A549 (cell line): Measurements from ENCODE around the gene ANKZF1. TPM values are rescaled to one million over a fixed set of nuclear protein-coding genes. Genes with fewer than 3 reads are reported as not detected.

Experiments
- ATAC-seq, 2 experiments: fragments of 200-7000 bp in 1 of 2; fragments of >200 bp in 1 of 2; cut with Nextera tagmentation in 1 of 2; cut with Tn5 transposase in 1 of 2; 3 replicates each; pipeline versions ENCODE4 v1.8.0 to v1.9.1; 2018 to 2020; ENCODE audit warnings: mild to moderate bottlenecking in 1 of 2, moderate library complexity in 1 of 2
- CTCF ChIA-PET: fragments of 300-600 bp; sonication (Branson Sonifier 250); formaldehyde crosslinking; extraction: SDS; loops from one replicate; lab custom pipeline; 2021; ENCODE audit warnings: antibody characterized with exemption, inconsistent platforms; lab: Yijun Ruan, JAX
- POLR2A ChIA-PET: fragments of 350-600 bp; formaldehyde crosslinking; extraction: SDS; loops from one replicate; lab custom pipeline; 2021; ENCODE audit warnings: antibody characterized with exemption, inconsistent platforms; lab: Yijun Ruan, JAX
- DNase-seq, 2 experiments: peaks; one replicate each; pipeline versions ENCODE4 v3.0.0 to v3.0.0-alpha.2; 2011 to 2016; ENCODE audit warnings: low read depth in 1 of 2, low spot score in 1 of 2
- FAIRE-seq: peaks from 2 replicates; lab custom pipeline; 2011; peaks lifted over from hg19 to GRCh38; lab: Jason Lieb, UNC
- H3K27ac ChIP-seq, 2 experiments: fragments of >200 bp; sonication (Bioruptor Twin); formaldehyde crosslinking; 3 replicates each; pipeline ENCODE4 v1.5.1; 2016 to 2017
- H3K4me1 ChIP-seq: fragments of >200 bp; sonication (Bioruptor Twin); formaldehyde crosslinking; 3 replicates; pipeline ENCODE4 v1.6.1; 2016
- H3K4me2 ChIP-seq: fragments of >200 bp; sonication (Bioruptor Twin); formaldehyde crosslinking; 3 replicates; pipeline ENCODE4 v1.6.1; 2016
- H3K4me3 ChIP-seq: fragments of >200 bp; sonication (Bioruptor Twin); formaldehyde crosslinking; 3 replicates; pipeline ENCODE4 v1.5.1; 2016
- H3K9me3 ChIP-seq: fragments of >200 bp; sonication (Bioruptor Twin); formaldehyde crosslinking; 3 replicates; pipeline ENCODE4 v1.6.1; 2016
- CEBPB ChIP-seq, 2 experiments: fragments of >200 bp in 1 of 2; sonication (Bioruptor Twin) in 1 of 2; formaldehyde crosslinking in 1 of 2; IDR thresholded peaks; 2 replicates each; pipeline ENCODE4 v1.6.1; 2012 to 2016
- CTCF ChIP-seq: fragments of >200 bp; sonication (Bioruptor Twin); formaldehyde crosslinking; IDR thresholded peaks from 3 replicates; pipeline ENCODE4 v1.5.1; 2016
- EP300 ChIP-seq, 2 experiments: fragments of >200 bp; sonication (Bioruptor Twin); formaldehyde crosslinking; IDR thresholded peaks; 2 replicates in 1 of 2; 3 replicates in 1 of 2; pipeline ENCODE4 v1.6.1; 2016 to 2017
- FOSL2 ChIP-seq, 2 experiments: fragments of 450-650 bp in 1 of 2; fragments of >200 bp in 1 of 2; sonication (Bioruptor Twin) in 1 of 2; formaldehyde crosslinking; IDR thresholded peaks; 2 replicates each; pipeline versions ENCODE4 v1.5.0 to v1.6.1; 2016 to 2020; ENCODE audit warnings: mild to moderate bottlenecking in 1 of 2, moderate library complexity in 1 of 2
- FOXS1 ChIP-seq: fragments of 250-450 bp; sonication (Bioruptor Pico); IDR thresholded peaks from 2 replicates; pipeline ENCODE4 v1.5.0; 2020; ENCODE audit warnings: mild to moderate bottlenecking, moderate library complexity
- HOXB13 ChIP-seq: fragments of 250-450 bp; sonication (Bioruptor Pico); IDR thresholded peaks from 2 replicates; pipeline ENCODE4 v1.5.0; 2020; ENCODE audit warnings: low read depth, mild to moderate bottlenecking, moderate library complexity
- HOXB5 ChIP-seq: fragments of 250-450 bp; sonication (Bioruptor Pico); IDR thresholded peaks from 2 replicates; pipeline ENCODE4 v1.5.0; 2020; ENCODE audit warnings: mild to moderate bottlenecking, moderate library complexity
- JUN ChIP-seq, 2 experiments: fragments of >200 bp; sonication (Bioruptor Twin); formaldehyde crosslinking; IDR thresholded peaks; 2 replicates in 1 of 2; 3 replicates in 1 of 2; pipeline ENCODE4 v1.6.1; 2016 to 2017
- MAFK ChIP-seq: fragments of 450-650 bp; IDR thresholded peaks from 2 replicates; pipeline ENCODE4 v1.6.1; 2014; ENCODE audit not compliant: partially characterized antibody
- RARB ChIP-seq: fragments of 250-450 bp; sonication (Bioruptor Pico); IDR thresholded peaks from 2 replicates; pipeline ENCODE4 v1.8.0; 2021; ENCODE audit warnings: mild to moderate bottlenecking, moderate library complexity
- SMC3 ChIP-seq: fragments of >200 bp; sonication (Bioruptor Twin); formaldehyde crosslinking; IDR thresholded peaks from 3 replicates; pipeline ENCODE4 v1.6.1; 2018; ENCODE audit warnings: inconsistent platforms
- WGBS: methylation state at CpG from one replicate; pipeline ENCODE4 v1.1.6; 2017; ENCODE audit errors: missing lambda C conversion rate; 5-methylcytosine and 5-hydroxymethylcytosine counted together
- polyA plus RNA-seq, 4 experiments: library from polyadenylated mRNA; depleted of rRNA in 3 of 4; stranded (reverse); fragments of >200 nt; fragmentation: RNase III in 1 of 4; extraction: RNeasy Plus Mini Kit Qiagen cat#74134 plus additional on column Dnase treatment in 1 of 4; gene quantifications; 2 replicates in 3 of 4; 3 replicates in 1 of 4; pipeline ENCODE4 v1.2.3, GENCODE V29; 2011 to 2017
- TF ChIP-seq, protein P1 (sequence below): IDR thresholded peaks from 2 replicates; pipeline ENCODE4 v1.6.1; 2012; ENCODE audit warnings: low read depth, borderline replicate concordance
- TF ChIP-seq, protein P2 (sequence below): IDR thresholded peaks from 2 replicates; pipeline ENCODE4 v1.6.1; 2012
- TF ChIP-seq, protein P3 (sequence below): fragments of 200-600 bp; sonication (generic); IDR thresholded peaks from 2 replicates; pipeline ENCODE4 v1.6.1; 2016; ENCODE audit warnings: antibody characterized with exemption, mild to moderate bottlenecking, moderate library complexity

ANKZF1 gene
- polyA plus RNA-seq, 2 of the 4 experiments (the other 2 are of a cell fraction), result 23.2 to 30.3 TPM

DNA sequence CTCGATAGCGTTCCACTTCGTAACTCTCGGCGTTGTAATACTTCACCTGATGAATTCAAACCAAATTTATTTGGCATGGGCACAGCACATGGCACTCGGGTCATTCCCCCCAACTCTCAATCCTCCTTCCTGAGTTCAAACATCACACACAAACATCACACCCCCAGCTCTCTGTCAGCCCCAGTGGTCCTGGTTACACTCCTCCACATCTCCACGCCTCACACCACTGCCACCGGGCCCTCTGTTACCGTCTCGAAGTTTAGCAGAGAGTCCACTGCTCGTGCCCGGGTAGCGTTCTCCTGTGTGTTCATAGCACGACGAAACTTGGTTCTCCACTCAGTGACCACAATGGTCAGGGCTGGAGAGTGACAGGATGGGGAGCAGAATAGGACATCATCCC lies 15.5 kb upstream of the ANKZF1 start:
- Histone ChIP-seq H3K4me3 (no peak overlapping the region), H3K4me1 (peaks cover 25% of the 10 kb centered on the region), H3K27ac (no peak overlapping the region), H3K9me3 (no peaks in the 10 kb centered on the region), H3K4me2 (no peak overlapping the region)
- CTCF ChIA-PET, result interaction anchor here (1.0 to 8.6 kb wide), 3 partner anchors 43 to 79 kb away, joined by 3 to 56 read pairs (median 7); no protein-coding TSS in a partner anchor
- TF ChIP-seq FOSL2 (IDR thresholded peaks at IDR 0.05) (no peak), FOSL2 (CRISPR knock-in tag; IDR thresholded peaks at IDR 0.05) (no peak), SMC3 (no peak), JUN (IDR thresholded peaks at IDR 0.05) (no peak), FOXS1 (CRISPR knock-in tag) (no peak), HOXB5 (CRISPR knock-in tag) (no peak), MAFK (no peak), HOXB13 (CRISPR knock-in tag) (no peak), CTCF (no peak), EP300 (IDR thresholded peaks at IDR 0.05) (no peak)
- TF ChIP-seq, protein P1, sequence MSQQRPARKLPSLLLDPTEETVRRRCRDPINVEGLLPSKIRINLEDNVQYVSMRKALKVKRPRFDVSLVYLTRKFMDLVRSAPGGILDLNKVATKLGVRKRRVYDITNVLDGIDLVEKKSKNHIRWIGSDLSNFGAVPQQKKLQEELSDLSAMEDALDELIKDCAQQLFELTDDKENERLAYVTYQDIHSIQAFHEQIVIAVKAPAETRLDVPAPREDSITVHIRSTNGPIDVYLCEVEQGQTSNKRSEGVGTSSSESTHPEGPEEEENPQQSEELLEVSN, result no peak
- TF ChIP-seq, protein P2, sequence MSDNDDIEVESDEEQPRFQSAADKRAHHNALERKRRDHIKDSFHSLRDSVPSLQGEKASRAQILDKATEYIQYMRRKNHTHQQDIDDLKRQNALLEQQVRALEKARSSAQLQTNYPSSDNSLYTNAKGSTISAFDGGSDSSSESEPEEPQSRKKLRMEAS, result no peak
- TF ChIP-seq, protein P3, sequence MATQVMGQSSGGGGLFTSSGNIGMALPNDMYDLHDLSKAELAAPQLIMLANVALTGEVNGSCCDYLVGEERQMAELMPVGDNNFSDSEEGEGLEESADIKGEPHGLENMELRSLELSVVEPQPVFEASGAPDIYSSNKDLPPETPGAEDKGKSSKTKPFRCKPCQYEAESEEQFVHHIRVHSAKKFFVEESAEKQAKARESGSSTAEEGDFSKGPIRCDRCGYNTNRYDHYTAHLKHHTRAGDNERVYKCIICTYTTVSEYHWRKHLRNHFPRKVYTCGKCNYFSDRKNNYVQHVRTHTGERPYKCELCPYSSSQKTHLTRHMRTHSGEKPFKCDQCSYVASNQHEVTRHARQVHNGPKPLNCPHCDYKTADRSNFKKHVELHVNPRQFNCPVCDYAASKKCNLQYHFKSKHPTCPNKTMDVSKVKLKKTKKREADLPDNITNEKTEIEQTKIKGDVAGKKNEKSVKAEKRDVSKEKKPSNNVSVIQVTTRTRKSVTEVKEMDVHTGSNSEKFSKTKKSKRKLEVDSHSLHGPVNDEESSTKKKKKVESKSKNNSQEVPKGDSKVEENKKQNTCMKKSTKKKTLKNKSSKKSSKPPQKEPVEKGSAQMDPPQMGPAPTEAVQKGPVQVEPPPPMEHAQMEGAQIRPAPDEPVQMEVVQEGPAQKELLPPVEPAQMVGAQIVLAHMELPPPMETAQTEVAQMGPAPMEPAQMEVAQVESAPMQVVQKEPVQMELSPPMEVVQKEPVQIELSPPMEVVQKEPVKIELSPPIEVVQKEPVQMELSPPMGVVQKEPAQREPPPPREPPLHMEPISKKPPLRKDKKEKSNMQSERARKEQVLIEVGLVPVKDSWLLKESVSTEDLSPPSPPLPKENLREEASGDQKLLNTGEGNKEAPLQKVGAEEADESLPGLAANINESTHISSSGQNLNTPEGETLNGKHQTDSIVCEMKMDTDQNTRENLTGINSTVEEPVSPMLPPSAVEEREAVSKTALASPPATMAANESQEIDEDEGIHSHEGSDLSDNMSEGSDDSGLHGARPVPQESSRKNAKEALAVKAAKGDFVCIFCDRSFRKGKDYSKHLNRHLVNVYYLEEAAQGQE, result no peak
- ATAC-seq (no peak), FAIRE-seq (no peak), DNase-seq (no peak)
- POLR2A ChIA-PET, result no interaction called here
- 95% methylated on average over 15 of the region's 15 CpGs for WGBS

- Histone ChIP-seq H3K4me2 (no peak overlapping the region), H3K27ac (no peak overlapping the region), H3K9me3 (no peaks in the 10 kb centered on the region), H3K4me3 (no peak overlapping the region), H3K4me1 (peaks cover 30% of the 10 kb centered on the region)
- DNase-seq, result no peak
- WGBS, result 100% methylated on average over 6 of the region's 6 CpGs
- CTCF ChIA-PET, result interaction anchor here (1.3 to 8.6 kb wide), 2 partner anchors 21 to 78 kb away, joined by 4 to 56 read pairs; no protein-coding TSS in a partner anchor
- TF ChIP-seq RARB (CRISPR knock-in tag), result no peak
- no peak for TF ChIP-seq CTCF
- no peak for TF ChIP-seq CEBPB (IDR thresholded peaks at IDR 0.05)
- no peak for FAIRE-seq
- POLR2A ChIA-PET, result no interaction called here
- no peak for ATAC-seq
Observed at GRCh38 chr2:219214786-219215185, 14.8 kb upstream of the ANKZF1 start.
